Psoas muscle (tissue), 8 donors: Measurements from ENCODE around the gene EBLN2. TPM values are rescaled to one million over a fixed set of nuclear protein-coding genes. Genes with fewer than 3 reads are reported as not detected.

Source experiments
- ATAC-seq, 4 donors: fragments of 200-7000 bp; cut with Tn5 transposase; one replicate each; pipeline ENCODE4 v1.9.1; 2020; ENCODE audit warnings: moderate library complexity in 3 of 4, mild to moderate bottlenecking in 2 of 4
- DNase-seq, 2 donors: peaks; one replicate each; pipeline ENCODE4 v3.0.0-alpha.2; 2020
- H3K27ac ChIP-seq: fragments of 200-600 bp; one replicate; pipeline ENCODE4 v1.8.0; 2022
- H3K27me3 ChIP-seq, 3 donors: fragments of 200-600 bp in 1 of 3; one replicate each; pipeline versions ENCODE4 v1.6.1 to v1.8.0; 2013 to 2022; ENCODE audit warnings: low read length in 2 of 3, mild to moderate bottlenecking in 2 of 3, moderate library complexity in 1 of 3; ENCODE audit not compliant: insufficient read depth in 3 of 3
- H3K36me3 ChIP-seq, 2 donors: fragments of 200-600 bp in 1 of 2; one replicate each; pipeline versions ENCODE4 v1.6.1 to v1.8.0; 2013 to 2022; ENCODE audit warnings: low read depth in 1 of 2, mild to moderate bottlenecking in 1 of 2, moderate library complexity in 1 of 2; ENCODE audit not compliant: insufficient read depth in 1 of 2
- H3K4me1 ChIP-seq: fragments of 200-600 bp; one replicate; pipeline ENCODE4 v1.8.0; 2022
- H3K4me3 ChIP-seq: fragments of 200-600 bp; one replicate; pipeline ENCODE4 v1.8.0; 2022; ENCODE audit warnings: mild to moderate bottlenecking
- H3K9me3 ChIP-seq: fragments of 200-600 bp; one replicate; pipeline ENCODE4 v1.8.0; 2022
- WGBS, 3 donors: extraction: QIAGEN DNeasy Blood & Tissue Kit; methylation state at CpG; one replicate each; pipeline versions ENCODE4 v1.1.6 to v1.1.7; 2013; 5-methylcytosine and 5-hydroxymethylcytosine counted together
- intact Hi-C, 2 donors: fragments of 100-400 bp; cut with DNase I; formaldehyde crosslinking; loops; one replicate each; pipeline versions ENCODE4 v1.11.0 to v1.14.2; 2022
- polyA plus RNA-seq, 3 donors: library from polyadenylated mRNA; stranded (reverse); fragments of 200-250 nt; gene quantifications; one replicate each; pipeline ENCODE4 v1.2.3, GENCODE V29; 2013
- total RNA-seq, 4 donors: library from RNA; stranded (reverse); fragmentation: NEBNext Ultra II Directional in 2 of 4; extraction: Animal tissue kit (Norgen Biotek cat#: 25700) in 2 of 4; gene quantifications; one replicate each; pipeline versions ENCODE4 v1.2.1 to v1.2.4, GENCODE V29; 2021 to 2023
- TF ChIP-seq, protein P1 (sequence below): fragments of 200-600 bp; IDR thresholded peaks from one replicate; pipeline ENCODE4 v1.8.0; 2022; ENCODE audit warnings: antibody characterized with exemption
- donor health status: healthy with polysubstance abuse.
- donor health status: DM: no; HTN: no; CAD: no; lungs with moderate emphysema.
- donor health status: Bipolar disorder and iron deficiency.
- donor health status: healthy.
- donor health status: DM: yes; HTN: yes; CAD: no.
- donor health status: DM: no; HTN: no; CAD: no.
- donor health status: DM: no; HTN: no; CAD: no.
- donor health status: DM: yes; HTN: yes; CAD: no.

Gene EBLN2
- total and polyA plus RNA-seq, 7 donors, result 0.08 to 1.4 (median 0.54) TPM

DNA sequence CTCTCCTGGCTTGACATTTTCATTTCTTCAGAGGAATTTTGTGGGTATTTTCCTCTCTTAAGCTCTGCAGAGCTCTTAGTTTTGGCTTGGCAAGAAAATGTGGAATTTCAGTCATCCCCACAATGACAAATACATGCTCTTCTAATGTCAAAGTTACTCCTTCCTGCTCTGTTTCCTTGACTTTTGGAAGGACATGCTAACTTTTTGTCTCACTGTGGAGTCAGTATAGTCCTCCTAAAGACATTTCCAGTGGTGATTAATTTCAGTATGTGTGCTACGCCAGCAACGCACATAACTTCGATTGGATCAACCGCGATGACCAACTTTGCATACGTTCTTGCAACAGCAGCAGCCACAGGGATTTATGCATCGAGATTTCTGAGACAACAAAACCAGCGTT is 13.3 kb downstream of the EBLN2 start:
- no peak overlapping the region for H3K27ac ChIP-seq
- H3K36me3 ChIP-seq, result no peaks in the 10 kb centered on the region
- no peaks in the 10 kb centered on the region for H3K9me3 ChIP-seq
- H3K27me3 ChIP-seq, result no peaks in the 10 kb centered on the region
- DNase-seq (no peak), ATAC-seq (no peak)
- peaks cover 5% of the 10 kb centered on the region for H3K4me1 ChIP-seq
- TF ChIP-seq, protein P1, sequence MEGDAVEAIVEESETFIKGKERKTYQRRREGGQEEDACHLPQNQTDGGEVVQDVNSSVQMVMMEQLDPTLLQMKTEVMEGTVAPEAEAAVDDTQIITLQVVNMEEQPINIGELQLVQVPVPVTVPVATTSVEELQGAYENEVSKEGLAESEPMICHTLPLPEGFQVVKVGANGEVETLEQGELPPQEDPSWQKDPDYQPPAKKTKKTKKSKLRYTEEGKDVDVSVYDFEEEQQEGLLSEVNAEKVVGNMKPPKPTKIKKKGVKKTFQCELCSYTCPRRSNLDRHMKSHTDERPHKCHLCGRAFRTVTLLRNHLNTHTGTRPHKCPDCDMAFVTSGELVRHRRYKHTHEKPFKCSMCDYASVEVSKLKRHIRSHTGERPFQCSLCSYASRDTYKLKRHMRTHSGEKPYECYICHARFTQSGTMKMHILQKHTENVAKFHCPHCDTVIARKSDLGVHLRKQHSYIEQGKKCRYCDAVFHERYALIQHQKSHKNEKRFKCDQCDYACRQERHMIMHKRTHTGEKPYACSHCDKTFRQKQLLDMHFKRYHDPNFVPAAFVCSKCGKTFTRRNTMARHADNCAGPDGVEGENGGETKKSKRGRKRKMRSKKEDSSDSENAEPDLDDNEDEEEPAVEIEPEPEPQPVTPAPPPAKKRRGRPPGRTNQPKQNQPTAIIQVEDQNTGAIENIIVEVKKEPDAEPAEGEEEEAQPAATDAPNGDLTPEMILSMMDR, result no peak
- WGBS, 3 donors, result 83 to 86% (median 85%) methylated on average over 8 of the region's 8 CpGs
- no peak overlapping the region for H3K4me3 ChIP-seq
- intact Hi-C loops, result no loop called here

DNA sequence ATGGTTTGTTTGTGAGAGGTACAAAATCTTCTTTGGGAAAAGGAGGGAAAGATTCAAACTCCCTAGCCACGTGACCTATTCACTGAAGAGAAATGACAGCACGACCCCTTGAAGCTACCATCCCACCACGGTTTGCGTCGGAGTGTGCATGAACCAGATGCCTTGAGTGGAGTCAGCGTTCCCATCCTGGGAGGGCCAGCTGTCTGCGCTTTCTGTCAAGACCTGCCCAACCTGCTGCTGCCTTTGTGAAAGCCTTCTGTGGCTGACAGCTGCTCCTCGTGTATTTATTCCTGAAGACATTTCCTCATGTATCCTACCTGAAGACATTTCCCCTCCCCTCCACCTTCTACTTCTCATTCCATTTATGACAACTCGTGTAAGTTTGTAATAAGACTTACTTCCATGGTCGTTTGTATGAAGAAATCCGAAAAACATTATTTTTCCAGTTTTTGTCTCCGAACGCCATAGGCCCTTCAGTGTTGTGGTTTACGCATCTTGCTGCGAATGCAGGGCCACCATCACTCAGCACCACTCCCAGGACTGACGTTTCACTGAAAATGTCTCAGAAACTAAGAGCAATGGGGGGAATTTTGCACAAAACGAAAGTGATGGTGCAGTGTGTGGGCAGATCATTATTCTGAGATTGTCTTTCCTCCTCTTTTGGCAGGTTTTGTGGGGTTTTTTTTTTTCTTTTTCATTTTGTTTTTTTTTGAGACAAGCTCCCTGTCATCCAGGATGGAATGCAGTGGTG is 18.9 kb downstream of the EBLN2 start:
- Histone ChIP-seq H3K9me3 (no peaks in the 10 kb centered on the region), H3K4me3 (no peak overlapping the region), H3K27ac (no peak overlapping the region), H3K4me1 (no peaks in the 10 kb centered on the region), H3K27me3 (no peaks in the 10 kb centered on the region), H3K36me3 (no peaks in the 10 kb centered on the region)
- TF ChIP-seq, protein P1, result no peak
- intact Hi-C loops, result loop anchor here (5.0 to 10.0 kb wide), 4 partner anchors 136 to 1356 kb away; partner anchors contain the start of gene EIF4E3 (in 1 of the 2)
- 75 to 79% (median 77%) methylated on average over 17 of the region's 17 CpGs for WGBS, 3 donors
- ATAC-seq (no peak), DNase-seq (no peak)

DNA sequence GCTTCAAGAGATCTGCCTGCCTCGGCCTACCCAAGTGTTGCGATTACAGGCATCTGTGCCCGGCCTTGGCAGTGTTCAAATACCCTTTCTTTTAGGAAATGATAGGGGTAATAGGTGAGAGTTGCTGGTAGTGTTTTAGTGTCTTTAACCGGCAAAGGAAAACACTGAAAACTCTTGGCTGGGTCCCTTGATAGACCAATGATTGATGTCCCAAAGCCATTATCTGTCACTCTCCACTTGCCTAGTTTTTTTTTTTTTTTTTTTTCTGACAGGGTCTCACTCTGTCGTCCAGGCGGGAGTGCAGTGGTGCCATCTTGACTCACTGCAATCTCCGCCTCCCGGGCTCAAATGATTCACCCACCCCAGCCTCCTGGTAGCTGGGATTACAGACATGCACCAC is 19.7 kb downstream of the EBLN2 start:
- no peak for ATAC-seq
- no peak overlapping the region for H3K4me3 ChIP-seq
- H3K36me3 ChIP-seq, result no peaks in the 10 kb centered on the region
- DNase-seq, result no peak
- H3K27ac ChIP-seq, result no peak overlapping the region
- TF ChIP-seq, protein P1, result no peak
- H3K9me3 ChIP-seq, result no peaks in the 10 kb centered on the region
- H3K4me1 ChIP-seq, result no peaks in the 10 kb centered on the region
- WGBS, 3 donors, result 95 to 98% (median 97%) methylated on average over 8 of the region's 8 CpGs
- intact Hi-C loops, result loop anchor here (5.0 to 10.0 kb wide), 4 partner anchors 136 to 1356 kb away; partner anchors contain the start of gene EIF4E3 (in 1 of the 2)
- no peaks in the 10 kb centered on the region for H3K27me3 ChIP-seq

DNA sequence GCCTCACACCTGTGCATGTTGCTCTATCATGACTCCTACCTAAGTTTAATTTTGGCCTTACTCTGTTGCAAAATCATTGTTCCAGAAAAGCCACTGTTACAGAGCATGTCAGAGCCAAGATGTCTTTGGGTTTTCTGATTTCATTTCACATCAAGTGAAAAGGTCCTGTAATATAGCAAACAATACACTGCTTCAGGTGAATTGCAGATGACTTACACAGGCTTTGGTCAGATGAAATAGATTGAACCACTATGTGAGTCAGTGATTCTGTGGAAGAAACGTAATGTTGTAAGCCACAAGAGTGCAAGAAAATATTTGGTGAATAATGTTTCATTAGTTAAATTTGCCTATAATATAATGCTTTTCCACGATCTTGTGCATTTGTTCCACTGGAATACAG is 22.7 kb downstream of the EBLN2 start:
- Histone ChIP-seq H3K4me1 (no peaks in the 10 kb centered on the region), H3K27me3 (no peaks in the 10 kb centered on the region), H3K4me3 (no peak overlapping the region), H3K27ac (no peak overlapping the region), H3K36me3 (no peaks in the 10 kb centered on the region), H3K9me3 (no peaks in the 10 kb centered on the region)
- no peak for DNase-seq
- 91 to 96% (median 94%) methylated on average over 2 of the region's 2 CpGs for WGBS, 3 donors
- intact Hi-C loops, result loop anchor here (2.0 to 10.0 kb wide), 5 partner anchors 139 to 1359 kb away; partner anchors contain the start of gene EIF4E3 (in 1 of the 2)
- TF ChIP-seq, protein P1, result no peak
- ATAC-seq, result no peak
